ENCODE measurements around the gene TRPV3. TPM values are rescaled to one million over a fixed set of nuclear protein-coding genes. Genes with fewer than 3 reads are reported as not detected.

The TRPV3 gene
- total RNA-seq, 1 donor from 2014 or later, result 1.9 TPM

GRCh38 chr17:3596804-3597464 lies 39.3 kb upstream of the TRPV3 start:
- Histone ChIP-seq H4K20me1 (ENCODE audit: low read depth) (no peaks in the 10 kb centered on the region), H2AFZ (replicated peaks) (no peak overlapping the region), H3K36me3 (no peaks in the 10 kb centered on the region), H3K79me2 (ENCODE audit: low read depth) (no peaks in the 10 kb centered on the region), H3K9me3 (ENCODE audit: low read depth) (no peaks in the 10 kb centered on the region), H3K27ac (no peak overlapping the region), H3K27me3 (no peaks in the 10 kb centered on the region), H3K4me1 (no peaks in the 10 kb centered on the region), H3K9ac (no peak overlapping the region), H3F3A (ENCODE audit: low read depth) (no peaks in the 10 kb centered on the region), H3K4me2 (no peak overlapping the region), H3K4me3 (no peak overlapping the region)
- DNase-seq (ENCODE audit: low spot score), result no peak
- Mint-ChIP-seq H3K36me3 (peaks cover 2% of the 10 kb centered on the region), H3K27ac (no peak overlapping the region), H3K9me3 (no peaks in the 10 kb centered on the region), H3K4me3 (no peak overlapping the region), H3K4me1 (no peaks in the 10 kb centered on the region), H3K27me3 (ENCODE audit: insufficient read depth, low read depth) (peaks cover 6% of the 10 kb centered on the region)
- TF ChIP-seq EZH2 (IDR thresholded peaks at IDR 0.05), result no peak
- TF ChIP-seq, protein P1, sequence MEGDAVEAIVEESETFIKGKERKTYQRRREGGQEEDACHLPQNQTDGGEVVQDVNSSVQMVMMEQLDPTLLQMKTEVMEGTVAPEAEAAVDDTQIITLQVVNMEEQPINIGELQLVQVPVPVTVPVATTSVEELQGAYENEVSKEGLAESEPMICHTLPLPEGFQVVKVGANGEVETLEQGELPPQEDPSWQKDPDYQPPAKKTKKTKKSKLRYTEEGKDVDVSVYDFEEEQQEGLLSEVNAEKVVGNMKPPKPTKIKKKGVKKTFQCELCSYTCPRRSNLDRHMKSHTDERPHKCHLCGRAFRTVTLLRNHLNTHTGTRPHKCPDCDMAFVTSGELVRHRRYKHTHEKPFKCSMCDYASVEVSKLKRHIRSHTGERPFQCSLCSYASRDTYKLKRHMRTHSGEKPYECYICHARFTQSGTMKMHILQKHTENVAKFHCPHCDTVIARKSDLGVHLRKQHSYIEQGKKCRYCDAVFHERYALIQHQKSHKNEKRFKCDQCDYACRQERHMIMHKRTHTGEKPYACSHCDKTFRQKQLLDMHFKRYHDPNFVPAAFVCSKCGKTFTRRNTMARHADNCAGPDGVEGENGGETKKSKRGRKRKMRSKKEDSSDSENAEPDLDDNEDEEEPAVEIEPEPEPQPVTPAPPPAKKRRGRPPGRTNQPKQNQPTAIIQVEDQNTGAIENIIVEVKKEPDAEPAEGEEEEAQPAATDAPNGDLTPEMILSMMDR (IDR thresholded peaks at IDR 0.05), result no peak

DNA sequence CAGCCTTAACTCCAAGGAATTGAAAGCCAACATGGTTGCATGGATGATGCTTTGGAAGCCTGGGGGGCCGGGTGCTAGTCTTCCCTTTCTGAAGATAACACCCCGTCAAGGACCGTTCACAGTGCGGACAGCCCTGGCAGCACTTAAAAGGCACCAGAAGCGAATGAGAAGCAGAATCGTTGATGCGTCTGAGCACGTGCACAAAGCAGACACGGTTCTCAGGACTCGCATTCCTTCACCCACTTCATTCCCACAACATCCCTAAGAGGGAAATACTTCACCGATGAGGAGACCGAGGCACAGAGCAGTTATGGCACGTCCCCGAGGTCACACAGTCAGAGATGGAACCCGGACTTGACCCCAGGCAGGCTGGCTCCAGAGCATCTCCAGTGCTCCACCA lies 37.4 kb upstream of the TRPV3 start:
- no peaks in the 10 kb centered on the region for H3K9me3 ChIP-seq (ENCODE audit: low read depth)

GRCh38 chr17:3594051-3594800 lies 36.6 kb upstream of the TRPV3 start:
- no peak overlapping the region for H2AFZ ChIP-seq (replicated peaks)
- H4K20me1 ChIP-seq (ENCODE audit: low read depth), result no peaks in the 10 kb centered on the region
- no peaks in the 10 kb centered on the region for H3K9me3 ChIP-seq (ENCODE audit: low read depth)
- no peak overlapping the region for H3K4me3 Mint-ChIP-seq
- DNase-seq (ENCODE audit: low spot score), result no peak
- H3K4me3 ChIP-seq, result no peak overlapping the region
- H3K27me3 Mint-ChIP-seq (ENCODE audit: insufficient read depth, low read depth), result peaks cover 2% of the 10 kb centered on the region
- peaks cover 10% of the 10 kb centered on the region for H3K36me3 Mint-ChIP-seq
- H3K4me1 ChIP-seq, result no peaks in the 10 kb centered on the region
- H3K36me3 ChIP-seq, result no peaks in the 10 kb centered on the region
- H3K27me3 ChIP-seq, result no peaks in the 10 kb centered on the region
- H3K27ac ChIP-seq, result no peak overlapping the region
- no peak overlapping the region for H3K9ac ChIP-seq
- no peaks in the 10 kb centered on the region for H3K79me2 ChIP-seq (ENCODE audit: low read depth)
- H3K4me2 ChIP-seq, result no peak overlapping the region
- no peaks in the 10 kb centered on the region for H3K4me1 Mint-ChIP-seq
- H3K9me3 Mint-ChIP-seq, result no peaks in the 10 kb centered on the region
- H3F3A ChIP-seq (ENCODE audit: low read depth), result no peaks in the 10 kb centered on the region
- TF ChIP-seq EZH2 (IDR thresholded peaks at IDR 0.05) (no peak), EZH2phosphoT487 (IDR thresholded peaks at IDR 0.05) (no peak)
- TF ChIP-seq, protein P1 (IDR thresholded peaks at IDR 0.05), result no peak
- H3K27ac Mint-ChIP-seq, result no peak overlapping the region

More for the DNA sequence above, 37.4 kb upstream of the TRPV3 start:
- Mint-ChIP-seq H3K9me3 (no peaks in the 10 kb centered on the region), H3K4me3 (no peak overlapping the region), H3K4me1 (no peaks in the 10 kb centered on the region), H3K36me3 (peaks cover 4% of the 10 kb centered on the region), H3K27ac (no peak overlapping the region), H3K27me3 (ENCODE audit: insufficient read depth, low read depth) (peaks cover 2% of the 10 kb centered on the region)
- no peak for DNase-seq (ENCODE audit: low spot score)
- TF ChIP-seq, protein P1 (IDR thresholded peaks at IDR 0.05), result no peak
- no peak for TF ChIP-seq EZH2phosphoT487 (IDR thresholded peaks at IDR 0.05)
- no peak for TF ChIP-seq EZH2 (IDR thresholded peaks at IDR 0.05)
- H3K4me2 ChIP-seq, result no peak overlapping the region
- H3K27me3 ChIP-seq, result no peaks in the 10 kb centered on the region
- H4K20me1 ChIP-seq (ENCODE audit: low read depth), result no peaks in the 10 kb centered on the region
- H3K27ac ChIP-seq, result no peak overlapping the region
- no peak overlapping the region for H3K4me3 ChIP-seq
- H2AFZ ChIP-seq (replicated peaks), result no peak overlapping the region
- H3K4me1 ChIP-seq, result no peaks in the 10 kb centered on the region
- H3K36me3 ChIP-seq, result no peaks in the 10 kb centered on the region
- no peaks in the 10 kb centered on the region for H3F3A ChIP-seq (ENCODE audit: low read depth)
- H3K79me2 ChIP-seq (ENCODE audit: low read depth), result no peaks in the 10 kb centered on the region
- H3K9ac ChIP-seq, result no peak overlapping the region

All from neural progenitor cell (in vitro differentiated cells).